Measurements from ENCODE around the gene TMED5.

- TF ChIP-seq, protein P1, sequence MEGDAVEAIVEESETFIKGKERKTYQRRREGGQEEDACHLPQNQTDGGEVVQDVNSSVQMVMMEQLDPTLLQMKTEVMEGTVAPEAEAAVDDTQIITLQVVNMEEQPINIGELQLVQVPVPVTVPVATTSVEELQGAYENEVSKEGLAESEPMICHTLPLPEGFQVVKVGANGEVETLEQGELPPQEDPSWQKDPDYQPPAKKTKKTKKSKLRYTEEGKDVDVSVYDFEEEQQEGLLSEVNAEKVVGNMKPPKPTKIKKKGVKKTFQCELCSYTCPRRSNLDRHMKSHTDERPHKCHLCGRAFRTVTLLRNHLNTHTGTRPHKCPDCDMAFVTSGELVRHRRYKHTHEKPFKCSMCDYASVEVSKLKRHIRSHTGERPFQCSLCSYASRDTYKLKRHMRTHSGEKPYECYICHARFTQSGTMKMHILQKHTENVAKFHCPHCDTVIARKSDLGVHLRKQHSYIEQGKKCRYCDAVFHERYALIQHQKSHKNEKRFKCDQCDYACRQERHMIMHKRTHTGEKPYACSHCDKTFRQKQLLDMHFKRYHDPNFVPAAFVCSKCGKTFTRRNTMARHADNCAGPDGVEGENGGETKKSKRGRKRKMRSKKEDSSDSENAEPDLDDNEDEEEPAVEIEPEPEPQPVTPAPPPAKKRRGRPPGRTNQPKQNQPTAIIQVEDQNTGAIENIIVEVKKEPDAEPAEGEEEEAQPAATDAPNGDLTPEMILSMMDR (IDR thresholded peaks at IDR 0.05): no peak
- no peak for TF ChIP-seq SMC3 (IDR thresholded peaks at IDR 0.05; ENCODE audit: low read depth, low read length)
- no peak for TF ChIP-seq TCF12 (IDR thresholded peaks at IDR 0.05)
- no peak for TF ChIP-seq RAD21 (IDR thresholded peaks at IDR 0.05; ENCODE audit: low read length)
Measured at GRCh38 chr1:93113127-93113526, 67.1 kb downstream of the TMED5 start.
